ENCODE data around the gene CFLAR. TPM values are rescaled to one million over a fixed set of nuclear protein-coding genes. Genes with fewer than 3 reads are reported as not detected.
"Not testable (repeated sequence)": the region's sequence is repeated elsewhere in the genome, so short reads cannot be mapped to it uniquely, and the experiment has no call there.

Gene CFLAR
- total RNA-seq, 1 experiment from 2014 or later: 75.4 TPM

DNA sequence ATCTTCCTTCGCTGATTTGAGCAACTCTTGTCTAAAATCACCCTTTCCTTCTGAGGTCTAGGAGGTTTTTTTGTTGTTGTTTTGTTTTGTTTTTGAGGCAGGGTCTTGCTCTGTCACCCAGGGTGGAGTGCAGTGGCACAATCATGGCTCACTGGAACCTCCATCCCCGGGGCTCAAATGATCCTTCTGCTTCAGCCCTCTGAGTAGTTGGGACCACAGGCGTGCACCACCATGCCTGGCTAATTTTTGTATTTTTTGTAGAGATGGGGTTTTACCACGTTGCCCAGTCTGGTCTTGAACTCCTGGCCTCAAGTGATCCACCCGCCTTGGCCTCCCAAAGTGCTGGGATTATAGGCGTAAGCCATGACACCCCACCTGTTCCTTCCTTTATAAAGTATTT is 68.3 kb downstream of the CFLAR start:
- intact Hi-C loops (cut with micrococcal nuclease; ENCODE audit: unreplicated experiment): loop anchor here (5.0 kb wide), 2 partner anchors 178 to 993 kb away; no protein-coding TSS in a partner anchor
- CTCF ChIA-PET: interaction anchor here (3.2 kb wide), 1 partner anchor 49 kb away, joined by 59 read pairs; no protein-coding TSS in a partner anchor
- H3K9me3 ChIP-seq (ENCODE audit: insufficient read depth, low read depth); H2AFZ ChIP-seq; H3F3A ChIP-seq (ENCODE audit: insufficient read depth, low read depth); H3K27ac ChIP-seq; H3K36me3 ChIP-seq (ENCODE audit: low read depth); POLR2A ChIA-PET (ENCODE audit: unreplicated experiment); BruUV-seq (replicated peaks); H3K9me2 ChIP-seq (ENCODE audit: insufficient read depth); H3K4me3 ChIP-seq; H3K27me3 ChIP-seq (ENCODE audit: insufficient read depth, low read depth); DNase-seq; H3K79me2 ChIP-seq (ENCODE audit: low read depth); H4K20me1 ChIP-seq (ENCODE audit: insufficient read depth): not testable (repeated sequence)
- H3K4me2 ChIP-seq: peak overlapping the region; percentile 63
- 0 out of 2 replicates have a peak, but pooled peaks cover 17% of the 10 kb centered on the region for H3K4me1 ChIP-seq (replicated peaks; ENCODE audit: insufficient read depth)

DNA sequence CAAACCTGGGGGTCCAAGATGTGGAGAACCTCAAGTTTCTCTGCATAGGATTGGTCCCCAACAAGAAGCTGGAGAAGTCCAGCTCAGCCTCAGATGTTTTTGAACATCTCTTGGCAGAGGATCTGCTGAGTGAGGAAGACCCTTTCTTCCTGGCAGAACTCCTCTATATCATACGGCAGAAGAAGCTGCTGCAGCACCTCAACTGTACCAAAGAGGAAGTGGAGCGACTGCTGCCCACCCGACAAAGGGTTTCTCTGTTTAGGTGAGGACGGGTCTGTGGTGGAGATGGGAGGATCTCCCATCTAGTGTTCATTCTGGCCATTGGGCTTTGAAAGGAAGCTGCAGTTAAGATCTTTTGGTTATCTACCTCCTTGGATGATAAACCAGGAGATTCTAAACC is 69.9 kb downstream of the CFLAR start:
- Histone ChIP-seq H3K4me1 (replicated peaks; ENCODE audit: insufficient read depth) (0 out of 2 replicates have a peak, but pooled peaks cover 9% of the 10 kb centered on the region), H3F3A (ENCODE audit: insufficient read depth, low read depth) (no peaks in the 10 kb centered on the region), H4K20me1 (ENCODE audit: insufficient read depth) (no peaks in the 10 kb centered on the region), H3K4me2 (no peak overlapping the region), H3K4me3 (no peak overlapping the region), H3K27me3 (ENCODE audit: insufficient read depth, low read depth) (no peaks in the 10 kb centered on the region), H3K79me2 (ENCODE audit: low read depth) (no peaks in the 10 kb centered on the region), H3K36me3 (ENCODE audit: low read depth) (no peaks in the 10 kb centered on the region), H2AFZ (no peak overlapping the region), H3K27ac (no peak overlapping the region), H3K9me3 (ENCODE audit: insufficient read depth, low read depth) (no peaks in the 10 kb centered on the region), H3K9me2 (ENCODE audit: insufficient read depth) (no peaks in the 10 kb centered on the region)
- intact Hi-C loops (cut with micrococcal nuclease; ENCODE audit: unreplicated experiment): no loop called here
- no TSS peak for BruUV-seq (replicated peaks)
- ChIA-PET CTCF (interaction anchor here (0.6 to 0.8 kb wide), 2 partner anchors 178 to 276 kb away, joined by 3 to 4 read pairs; no protein-coding TSS in a partner anchor), POLR2A (ENCODE audit: unreplicated experiment) (interaction anchor here (0.7 kb wide), 2 partner anchors 241 to 446 kb away, joined by 3 to 4 read pairs; no protein-coding TSS in a partner anchor)
- no peak for DNase-seq
- TF ChIP-seq, protein P1, sequence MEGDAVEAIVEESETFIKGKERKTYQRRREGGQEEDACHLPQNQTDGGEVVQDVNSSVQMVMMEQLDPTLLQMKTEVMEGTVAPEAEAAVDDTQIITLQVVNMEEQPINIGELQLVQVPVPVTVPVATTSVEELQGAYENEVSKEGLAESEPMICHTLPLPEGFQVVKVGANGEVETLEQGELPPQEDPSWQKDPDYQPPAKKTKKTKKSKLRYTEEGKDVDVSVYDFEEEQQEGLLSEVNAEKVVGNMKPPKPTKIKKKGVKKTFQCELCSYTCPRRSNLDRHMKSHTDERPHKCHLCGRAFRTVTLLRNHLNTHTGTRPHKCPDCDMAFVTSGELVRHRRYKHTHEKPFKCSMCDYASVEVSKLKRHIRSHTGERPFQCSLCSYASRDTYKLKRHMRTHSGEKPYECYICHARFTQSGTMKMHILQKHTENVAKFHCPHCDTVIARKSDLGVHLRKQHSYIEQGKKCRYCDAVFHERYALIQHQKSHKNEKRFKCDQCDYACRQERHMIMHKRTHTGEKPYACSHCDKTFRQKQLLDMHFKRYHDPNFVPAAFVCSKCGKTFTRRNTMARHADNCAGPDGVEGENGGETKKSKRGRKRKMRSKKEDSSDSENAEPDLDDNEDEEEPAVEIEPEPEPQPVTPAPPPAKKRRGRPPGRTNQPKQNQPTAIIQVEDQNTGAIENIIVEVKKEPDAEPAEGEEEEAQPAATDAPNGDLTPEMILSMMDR (conservative IDR thresholded peaks at IDR 0.05): no peak
- TF ChIP-seq EZH2 (IDR thresholded peaks at IDR 0.05; ENCODE audit: low read depth): no peak

DNA sequence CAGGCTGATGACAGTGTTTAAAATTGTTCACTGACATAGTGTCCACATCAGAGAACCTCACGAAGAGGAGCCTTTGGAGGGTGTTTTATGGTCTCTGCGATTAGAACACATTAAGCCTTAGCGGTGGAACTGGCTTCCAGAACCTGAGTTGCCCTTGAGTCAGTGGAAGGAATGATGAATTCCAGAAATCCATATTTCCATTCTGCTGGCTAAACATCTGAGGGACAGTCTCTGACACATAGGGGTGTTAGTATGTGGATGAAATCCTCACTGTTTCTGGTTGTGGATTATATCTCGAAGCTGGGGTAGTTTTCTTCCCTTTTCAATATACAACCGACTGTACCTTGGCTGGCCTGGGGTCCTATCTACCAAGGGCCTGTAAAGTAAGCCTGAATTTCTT is 71.0 kb downstream of the CFLAR start:
- Histone ChIP-seq H3K4me3 (no peak overlapping the region), H3K36me3 (ENCODE audit: low read depth) (no peaks in the 10 kb centered on the region), H3K79me2 (ENCODE audit: low read depth) (no peaks in the 10 kb centered on the region), H3F3A (ENCODE audit: insufficient read depth, low read depth) (no peaks in the 10 kb centered on the region), H2AFZ (no peak overlapping the region), H3K27ac (no peak overlapping the region), H4K20me1 (ENCODE audit: insufficient read depth) (no peaks in the 10 kb centered on the region), H3K4me1 (replicated peaks; ENCODE audit: insufficient read depth) (0 out of 2 replicates have a peak, but pooled peaks cover 9% of the 10 kb centered on the region), H3K27me3 (ENCODE audit: insufficient read depth, low read depth) (no peaks in the 10 kb centered on the region), H3K9me2 (ENCODE audit: insufficient read depth) (no peaks in the 10 kb centered on the region), H3K9me3 (ENCODE audit: insufficient read depth, low read depth) (no peaks in the 10 kb centered on the region), H3K4me2 (no peak overlapping the region)
- TF ChIP-seq EZH2 (IDR thresholded peaks at IDR 0.05; ENCODE audit: low read depth): no peak
- TF ChIP-seq, protein P1 (conservative IDR thresholded peaks at IDR 0.05): no peak
- POLR2A ChIA-PET (ENCODE audit: unreplicated experiment): no interaction called here
- BruUV-seq (replicated peaks): no TSS peak
- CTCF ChIA-PET: no interaction called here
- no peak for DNase-seq
- intact Hi-C loops (cut with micrococcal nuclease; ENCODE audit: unreplicated experiment): no loop called here

GRCh38 chr2:201188449-201188848 is 72.5 kb downstream of the CFLAR start:
- Histone ChIP-seq H3K9me3 (ENCODE audit: insufficient read depth, low read depth) (no peaks in the 10 kb centered on the region), H3K4me2 (no peak overlapping the region), H3K9me2 (ENCODE audit: insufficient read depth) (no peaks in the 10 kb centered on the region), H3K79me2 (ENCODE audit: low read depth) (no peaks in the 10 kb centered on the region), H3K27ac (no peak overlapping the region), H3K4me3 (no peak overlapping the region), H3K4me1 (replicated peaks; ENCODE audit: insufficient read depth) (0 out of 2 replicates have a peak, but pooled peaks cover under 1% of the 10 kb centered on the region), H3F3A (ENCODE audit: insufficient read depth, low read depth) (no peaks in the 10 kb centered on the region), H3K27me3 (ENCODE audit: insufficient read depth, low read depth) (no peaks in the 10 kb centered on the region), H2AFZ (no peak overlapping the region), H4K20me1 (ENCODE audit: insufficient read depth) (no peaks in the 10 kb centered on the region), H3K36me3 (ENCODE audit: low read depth) (no peaks in the 10 kb centered on the region)
- no peak for DNase-seq
- POLR2A ChIA-PET (ENCODE audit: unreplicated experiment): no interaction called here
- CTCF ChIA-PET: no interaction called here
- TF ChIP-seq EZH2 (IDR thresholded peaks at IDR 0.05; ENCODE audit: low read depth): no peak
- TF ChIP-seq, protein P1 (conservative IDR thresholded peaks at IDR 0.05): no peak
- intact Hi-C loops (cut with micrococcal nuclease; ENCODE audit: unreplicated experiment): no loop called here
- no TSS peak for BruUV-seq (replicated peaks)

Measured in PC-9 (cell line).